ENCODE data around the gene ATP2C2.
"Not testable (repeated sequence)": the region's sequence is repeated elsewhere in the genome, so short reads cannot be mapped to it uniquely, and the experiment has no call there.

GRCh38 chr16:84337236-84337635 lies 31.1 kb upstream of the ATP2C2 start:
- TF ChIP-seq CTCF (IDR thresholded peaks at IDR 0.05); MXI1 (IDR thresholded peaks at IDR 0.05; ENCODE audit: low read depth, low read length); TAF1 (IDR thresholded peaks at IDR 0.05; ENCODE audit: borderline replicate concordance, low read depth, low read length); NRF1 (IDR thresholded peaks at IDR 0.05; ENCODE audit: low read depth, low read length); RAD21 (IDR thresholded peaks at IDR 0.05; ENCODE audit: low read length); FOXM1 (IDR thresholded peaks at IDR 0.05; ENCODE audit: low read depth); GABPA (IDR thresholded peaks at IDR 0.05; ENCODE audit: low read depth); REST (IDR thresholded peaks at IDR 0.05; ENCODE audit: low read depth, low read length); POLR2AphosphoS5 (IDR thresholded peaks at IDR 0.05; ENCODE audit: low read depth, low read length); EZH2phosphoT487 (IDR thresholded peaks at IDR 0.05; ENCODE audit: borderline replicate concordance, low read depth); MAX (IDR thresholded peaks at IDR 0.05; ENCODE audit: low read depth): not testable (repeated sequence)

Measured in SK-N-SH (cell line).